Measurements from ENCODE around the gene PILRA. TPM values are rescaled to one million over a fixed set of nuclear protein-coding genes. Genes with fewer than 3 reads are reported as not detected.

PILRA gene
- total and polyA plus RNA-seq, 10 of the 15 experiments (the other 5 are each of a cell fraction or from before 2014, with no cell fraction given) = 6.6 to 43.3 (median 11.5) TPM

GRCh38 chr7:100430493-100431285, 57.4 kb downstream of the PILRA start (continued):
- TF ChIP-seq, protein P1, sequence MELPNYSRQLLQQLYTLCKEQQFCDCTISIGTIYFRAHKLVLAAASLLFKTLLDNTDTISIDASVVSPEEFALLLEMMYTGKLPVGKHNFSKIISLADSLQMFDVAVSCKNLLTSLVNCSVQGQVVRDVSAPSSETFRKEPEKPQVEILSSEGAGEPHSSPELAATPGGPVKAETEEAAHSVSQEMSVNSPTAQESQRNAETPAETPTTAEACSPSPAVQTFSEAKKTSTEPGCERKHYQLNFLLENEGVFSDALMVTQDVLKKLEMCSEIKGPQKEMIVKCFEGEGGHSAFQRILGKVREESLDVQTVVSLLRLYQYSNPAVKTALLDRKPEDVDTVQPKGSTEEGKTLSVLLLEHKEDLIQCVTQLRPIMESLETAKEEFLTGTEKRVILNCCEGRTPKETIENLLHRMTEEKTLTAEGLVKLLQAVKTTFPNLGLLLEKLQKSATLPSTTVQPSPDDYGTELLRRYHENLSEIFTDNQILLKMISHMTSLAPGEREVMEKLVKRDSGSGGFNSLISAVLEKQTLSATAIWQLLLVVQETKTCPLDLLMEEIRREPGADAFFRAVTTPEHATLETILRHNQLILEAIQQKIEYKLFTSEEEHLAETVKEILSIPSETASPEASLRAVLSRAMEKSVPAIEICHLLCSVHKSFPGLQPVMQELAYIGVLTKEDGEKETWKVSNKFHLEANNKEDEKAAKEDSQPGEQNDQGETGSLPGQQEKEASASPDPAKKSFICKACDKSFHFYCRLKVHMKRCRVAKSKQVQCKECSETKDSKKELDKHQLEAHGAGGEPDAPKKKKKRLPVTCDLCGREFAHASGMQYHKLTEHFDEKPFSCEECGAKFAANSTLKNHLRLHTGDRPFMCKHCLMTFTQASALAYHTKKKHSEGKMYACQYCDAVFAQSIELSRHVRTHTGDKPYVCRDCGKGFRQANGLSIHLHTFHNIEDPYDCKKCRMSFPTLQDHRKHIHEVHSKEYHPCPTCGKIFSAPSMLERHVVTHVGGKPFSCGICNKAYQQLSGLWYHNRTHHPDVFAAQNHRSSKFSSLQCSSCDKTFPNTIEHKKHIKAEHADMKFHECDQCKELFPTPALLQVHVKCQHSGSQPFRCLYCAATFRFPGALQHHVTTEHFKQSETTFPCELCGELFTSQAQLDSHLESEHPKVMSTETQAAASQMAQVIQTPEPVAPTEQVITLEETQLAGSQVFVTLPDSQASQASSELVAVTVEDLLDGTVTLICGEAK (IDR thresholded peaks at IDR 0.05; ENCODE audit: borderline replicate concordance) = peak; percentile 51; the same call in 1 of the 2 replicates
- TF ChIP-seq, protein P2, sequence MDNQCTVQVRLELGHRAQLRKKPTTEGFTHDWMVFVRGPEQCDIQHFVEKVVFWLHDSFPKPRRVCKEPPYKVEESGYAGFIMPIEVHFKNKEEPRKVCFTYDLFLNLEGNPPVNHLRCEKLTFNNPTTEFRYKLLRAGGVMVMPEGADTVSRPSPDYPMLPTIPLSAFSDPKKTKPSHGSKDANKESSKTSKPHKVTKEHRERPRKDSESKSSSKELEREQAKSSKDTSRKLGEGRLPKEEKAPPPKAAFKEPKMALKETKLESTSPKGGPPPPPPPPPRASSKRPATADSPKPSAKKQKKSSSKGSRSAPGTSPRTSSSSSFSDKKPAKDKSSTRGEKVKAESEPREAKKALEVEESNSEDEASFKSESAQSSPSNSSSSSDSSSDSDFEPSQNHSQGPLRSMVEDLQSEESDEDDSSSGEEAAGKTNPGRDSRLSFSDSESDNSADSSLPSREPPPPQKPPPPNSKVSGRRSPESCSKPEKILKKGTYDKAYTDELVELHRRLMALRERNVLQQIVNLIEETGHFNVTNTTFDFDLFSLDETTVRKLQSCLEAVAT (IDR thresholded peaks at IDR 0.05) = no peak
- no peak for TF ChIP-seq SMAD5 (IDR thresholded peaks at IDR 0.05; ENCODE audit: low read depth)
- 0 out of 2 replicates have a peak, but pooled peaks have one; percentile 33 for TF ChIP-seq BACH1 (IDR thresholded peaks at IDR 0.05; ENCODE audit: borderline replicate concordance)

GRCh38 chr7:100431286-100431735, 58.0 kb downstream of the PILRA start:
- ChIA-PET RAD21 (ENCODE audit: unreplicated experiment) (no interaction called here), CTCF (interaction anchor here (1.0 kb wide), 1 partner anchor 24 kb away, joined by 3 read pairs; no protein-coding TSS in a partner anchor), POLR2A (no interaction called here), SMC1A (ENCODE audit: uncharacterized antibody, unreplicated experiment) (interaction anchor here (1.0 kb wide), 1 partner anchor 13 kb away, joined by 3 read pairs; no protein-coding TSS in a partner anchor)
- Histone ChIP-seq H3K4me3 (peak overlapping the region; percentile 74; the same call in 1 of the 2 replicates), H2AFZ (ENCODE audit: control insufficient read depth, low read depth, low read length) (no peak overlapping the region), H3K9ac (ENCODE audit: control insufficient read depth, insufficient read depth, low read length) (peak overlapping the region; percentile 98), H3K27me3 (replicated peaks in 1 of 2; ENCODE audit: control insufficient read depth in 2 of 2, insufficient read depth in 2 of 2, low read length in 1 of 2) (no peaks in the 10 kb centered on the region), H3K9me3 (replicated peaks; ENCODE audit: control insufficient read depth, insufficient read depth, low read length) (no peaks in the 10 kb centered on the region), H3K4me1 (ENCODE audit: control insufficient read depth, insufficient read depth, low read length) (peaks cover 30% of the 10 kb centered on the region), H3K79me2 (ENCODE audit: control insufficient read depth, insufficient read depth, low read length) (peaks cover 55% of the 10 kb centered on the region), H3K4me2 (ENCODE audit: control insufficient read depth, insufficient read depth) (peak overlapping the region; percentile 97), H4K20me1 (ENCODE audit: control insufficient read depth, insufficient read depth) (no peaks in the 10 kb centered on the region), H3K36me3 (ENCODE audit: control insufficient read depth in 2 of 2, insufficient read depth in 2 of 2, low read length in 1 of 2) (peaks cover 5 to 16% of the 10 kb centered on the region in 2 experiments; a peak in 3 of 4 replicates), H3K27ac (ENCODE audit: control insufficient read depth, insufficient read depth) (peak overlapping the region; percentile 99; the same call in 1 of the 2 replicates)
- no TSS peak for BruUV-seq (replicated peaks)
- WGBS (ENCODE audit: insufficient coverage, insufficient replicate concordance, low lambda C conversion rate, missing lambda C conversion rate) = 98% methylated on average over 23 of the region's 23 CpGs
- DNase-seq (ENCODE audit: low read depth, low spot score) (no peak), FAIRE-seq (no peak), ATAC-seq (no peak)
- intact Hi-C loops (cut with micrococcal nuclease; ENCODE audit: unreplicated experiment) = no loop called here
- in situ Hi-C loops (cut with MboI) = no loop called here
- TF ChIP-seq, protein P3, sequence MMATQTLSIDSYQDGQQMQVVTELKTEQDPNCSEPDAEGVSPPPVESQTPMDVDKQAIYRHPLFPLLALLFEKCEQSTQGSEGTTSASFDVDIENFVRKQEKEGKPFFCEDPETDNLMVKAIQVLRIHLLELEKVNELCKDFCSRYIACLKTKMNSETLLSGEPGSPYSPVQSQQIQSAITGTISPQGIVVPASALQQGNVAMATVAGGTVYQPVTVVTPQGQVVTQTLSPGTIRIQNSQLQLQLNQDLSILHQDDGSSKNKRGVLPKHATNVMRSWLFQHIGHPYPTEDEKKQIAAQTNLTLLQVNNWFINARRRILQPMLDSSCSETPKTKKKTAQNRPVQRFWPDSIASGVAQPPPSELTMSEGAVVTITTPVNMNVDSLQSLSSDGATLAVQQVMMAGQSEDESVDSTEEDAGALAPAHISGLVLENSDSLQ (IDR thresholded peaks at IDR 0.05) = no peak
- TF ChIP-seq STAT3 (IDR thresholded peaks at IDR 0.05; ENCODE audit: low read depth, low read length) (no peak), SPI1 (IDR thresholded peaks at IDR 0.05; ENCODE audit: borderline replicate concordance, insufficient read depth, low read depth, low read length) (no peak), YBX1 (IDR thresholded peaks at IDR 0.05) (no peak), CREB1 (IDR thresholded peaks at IDR 0.05; ENCODE audit: low read depth) (no peak), CHD4 (IDR thresholded peaks at IDR 0.05) (no peak)
- TF ChIP-seq, protein P2 (IDR thresholded peaks at IDR 0.05) = peak; percentile 24; the same call in 1 of the 2 replicates
